ENCODE measurements around the gene GFRA4.

GFRA4 gene

DNA sequence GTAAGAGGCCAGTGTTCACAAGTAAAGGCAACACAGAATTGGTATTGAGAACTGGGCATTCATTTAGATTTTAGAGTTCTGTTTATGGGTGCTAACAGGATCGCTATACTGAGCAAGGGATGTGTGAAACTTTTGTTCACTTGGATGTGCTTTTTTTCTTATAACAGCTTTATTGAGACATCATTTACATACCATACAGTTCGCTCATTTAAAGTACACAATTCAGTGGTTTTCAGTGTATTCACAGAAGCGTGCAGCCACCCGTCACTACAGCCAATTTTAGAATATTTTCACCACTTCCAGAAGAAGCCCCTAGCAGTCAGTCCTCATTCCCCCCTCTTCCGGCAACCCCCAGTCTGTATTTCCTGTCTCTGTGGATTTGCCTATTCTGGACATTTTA is 48.7 kb downstream of the GFRA4 start:
- DNase-seq: no peak

DNA sequence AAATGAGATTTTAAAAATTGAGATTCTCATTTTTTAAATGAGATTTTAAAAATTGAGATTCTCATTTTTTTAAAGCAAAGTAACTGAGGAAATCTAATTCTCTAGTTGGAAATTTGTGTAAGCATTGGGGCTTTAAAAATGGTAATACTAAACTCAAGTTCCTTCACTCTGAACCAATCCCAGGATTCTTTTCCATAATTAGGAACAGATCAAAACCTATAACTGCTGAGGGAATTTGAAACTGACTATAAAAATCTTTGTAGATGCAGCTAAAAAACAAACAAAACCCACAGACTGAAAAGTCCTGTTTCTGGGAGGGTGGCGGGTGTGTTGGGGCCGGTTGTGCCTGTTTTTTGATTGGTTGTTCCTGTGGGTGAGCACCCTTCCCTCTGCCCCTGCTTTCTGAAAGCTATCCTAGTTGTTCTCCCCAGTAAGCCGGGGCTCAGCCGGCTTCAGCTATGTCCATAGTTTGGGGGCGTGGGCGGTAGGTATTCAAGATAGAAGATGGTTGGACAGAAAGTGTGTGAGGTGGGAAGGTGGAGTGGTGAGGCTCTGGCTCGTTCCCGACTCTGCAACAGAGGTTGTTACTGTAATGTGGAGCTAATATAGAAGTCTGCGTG is 49.3 kb downstream of the GFRA4 start:
- no peak for DNase-seq

DNA sequence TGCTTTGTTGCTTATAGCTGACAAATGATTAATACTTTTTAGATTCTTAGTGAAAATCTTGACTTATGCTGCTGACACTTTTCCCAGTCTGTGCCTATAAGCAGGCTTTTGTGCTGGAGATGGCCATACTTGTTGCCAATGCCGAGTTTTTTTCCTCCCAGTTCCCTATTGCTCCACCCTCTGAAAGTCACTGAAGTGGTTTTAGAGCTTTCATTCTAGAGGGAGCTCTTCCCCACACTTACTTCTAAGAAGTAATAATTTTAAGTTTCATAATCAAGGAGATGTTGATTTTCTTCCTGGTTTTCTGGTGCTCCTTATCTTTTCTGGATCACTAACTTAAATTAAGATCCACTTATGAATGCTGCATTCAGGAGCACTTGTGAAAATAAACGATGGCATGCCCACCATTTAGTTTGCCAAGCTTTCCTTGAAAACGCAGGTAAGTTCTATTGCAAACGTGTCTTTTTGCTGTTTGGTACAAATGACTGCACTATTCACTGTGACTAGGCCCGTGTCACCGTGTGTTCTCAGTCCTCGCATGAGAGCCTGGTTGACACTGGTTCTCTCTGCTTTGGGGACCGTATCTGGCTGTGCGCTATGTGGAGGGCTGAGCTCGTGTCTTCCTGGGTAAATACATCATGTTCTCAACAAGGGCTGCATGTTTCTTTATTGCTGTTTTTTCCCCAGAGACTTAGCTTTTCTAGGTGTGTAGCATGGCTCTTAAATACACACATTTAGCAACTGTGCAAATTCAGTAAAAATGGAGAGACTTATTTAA is 50.2 kb downstream of the GFRA4 start:
- no peak for DNase-seq

DNA sequence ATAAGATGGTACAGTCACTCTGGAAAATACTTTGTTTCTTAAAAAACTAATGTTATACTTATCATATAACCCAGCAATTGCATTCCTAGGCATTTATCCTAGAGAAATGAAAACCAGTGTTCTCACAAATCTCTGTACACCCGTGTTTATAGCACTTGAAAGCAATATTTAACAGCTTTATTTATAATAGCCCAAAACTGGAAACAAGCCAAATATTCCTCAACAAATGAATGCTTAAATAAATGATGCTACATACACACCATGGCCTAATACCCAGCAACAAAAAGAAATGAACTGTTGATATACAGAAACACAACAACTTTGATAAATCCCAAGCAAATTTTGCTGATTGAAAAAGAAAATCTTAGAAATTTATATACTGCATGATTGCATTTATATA is 51.3 kb downstream of the GFRA4 start:
- no peak for DNase-seq
